ENCODE data around the gene TEX26.

The TEX26 gene

GRCh38 chr13:31016342-31017325 lies 84.2 kb downstream of the TEX26 start:
- DNase-seq = no peak

- no peak for DNase-seq
These were observed 86.1 kb downstream of the TEX26 start for GRCh38 chr13:31018511-31018910.

GRCh38 chr13:31020996-31021395 lies 88.5 kb downstream of the TEX26 start:
- no peak for DNase-seq

- no peak for DNase-seq
These were observed 89.9 kb downstream of the TEX26 start for GRCh38 chr13:31022288-31022895.

- no peak for DNase-seq
These were observed 90.6 kb downstream of the TEX26 start for GRCh38 chr13:31022928-31023530.

Data from SIG-M5 (cell line).